Left forelimb (tissue), 1 donor: ENCODE measurements around the gene SLC44A1.
A peak's percentile ranks its signal among the peaks of the same experiment; 100 is the strongest.

Source experiments
- DNase-seq: peaks from one replicate; pipeline ENCODE4 v3.0.0-alpha.2; 2018; ENCODE audit warnings: low spot score

Gene SLC44A1

GRCh38 chr9:105244003-105244733 is at the start of gene SLC44A1:
TSS of gene SLC44A1 (plus strand) at chr9:105244651. CDS start at chr9:105244869, 218 bp downstream.
- peak; percentile 97 for DNase-seq

GRCh38 chr9:105195259-105195658 is 49.2 kb upstream of the SLC44A1 start:
- DNase-seq = no peak

GRCh38 chr9:105198023-105198422 is 46.4 kb upstream of the SLC44A1 start:
- DNase-seq = no peak

GRCh38 chr9:105198865-105199264 is 45.6 kb upstream of the SLC44A1 start:
- no peak for DNase-seq

- no peak for DNase-seq
Measured at GRCh38 chr9:105204416-105204815, 40.0 kb upstream of the SLC44A1 start.

GRCh38 chr9:105205787-105206495 is 38.5 kb upstream of the SLC44A1 start:
- no peak for DNase-seq

- DNase-seq = no peak
Measured at GRCh38 chr9:105206496-105206820, 38.0 kb upstream of the SLC44A1 start.

GRCh38 chr9:105206821-105207699 is 37.4 kb upstream of the SLC44A1 start:
- DNase-seq = no peak

GRCh38 chr9:105216440-105217178 is 27.8 kb upstream of the SLC44A1 start:
- DNase-seq = no peak

- DNase-seq = no peak
Measured at GRCh38 chr9:105218673-105219072, 25.8 kb upstream of the SLC44A1 start.

- no peak for DNase-seq
Measured at GRCh38 chr9:105219291-105219805, 25.1 kb upstream of the SLC44A1 start.

GRCh38 chr9:105220451-105220850 is 24.0 kb upstream of the SLC44A1 start:
- no peak for DNase-seq

- DNase-seq = no peak
Measured at GRCh38 chr9:105223544-105224140, 20.8 kb upstream of the SLC44A1 start.

GRCh38 chr9:105226055-105226454 is 18.4 kb upstream of the SLC44A1 start:
- no peak for DNase-seq

- no peak for DNase-seq
Measured at GRCh38 chr9:105232207-105232606, 12.2 kb upstream of the SLC44A1 start.

GRCh38 chr9:105233873-105234272 is 10.6 kb upstream of the SLC44A1 start:
- DNase-seq = no peak

- DNase-seq = no peak
Measured at GRCh38 chr9:105236261-105236660, 8.2 kb upstream of the SLC44A1 start.

GRCh38 chr9:105237246-105237645 is 7.2 kb upstream of the SLC44A1 start:
- DNase-seq = no peak

GRCh38 chr9:105238302-105238701 is 6.1 kb upstream of the SLC44A1 start:
- DNase-seq = no peak

GRCh38 chr9:105241356-105242043 is 3.0 kb upstream of the SLC44A1 start:
- no peak for DNase-seq

- no peak for DNase-seq
Measured at GRCh38 chr9:105242062-105242461, 2.4 kb upstream of the SLC44A1 start.
